HG03095 (cell line): Measurements from ENCODE around the gene LRP11.
"Not testable (repeated sequence)": the region's sequence is repeated elsewhere in the genome, so short reads cannot be mapped to it uniquely, and the experiment has no call there.

ENCODE experiments used
- ATAC-seq: cut with Tn5 transposase; IDR thresholded peaks from one replicate; pipeline ENCODE4 v1.9.1; 2021; ENCODE audit warnings: moderate library complexity; ENCODE audit not compliant: unreplicated experiment

Gene LRP11

DNA sequence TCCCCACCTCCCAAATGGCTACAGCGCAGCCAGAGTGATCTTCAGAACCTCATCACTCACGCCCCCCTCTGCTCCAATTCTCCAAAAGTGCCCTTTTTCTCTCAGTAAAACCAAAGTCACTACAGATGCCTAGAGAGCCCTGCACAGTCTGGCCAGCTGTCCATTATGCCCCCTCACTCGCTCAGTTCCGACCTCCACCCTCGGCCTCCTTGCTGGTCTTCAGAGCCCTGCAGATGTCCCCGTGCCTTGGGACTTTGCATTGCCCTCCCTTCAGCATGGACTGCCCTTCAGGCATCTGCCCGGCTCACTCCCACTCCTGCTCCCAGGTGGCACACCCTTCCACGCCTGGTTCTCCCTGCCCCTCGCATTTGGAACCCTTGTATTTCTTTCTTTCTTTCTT is 34.8 kb upstream of the LRP11 start:
- ATAC-seq = no peak

DNA sequence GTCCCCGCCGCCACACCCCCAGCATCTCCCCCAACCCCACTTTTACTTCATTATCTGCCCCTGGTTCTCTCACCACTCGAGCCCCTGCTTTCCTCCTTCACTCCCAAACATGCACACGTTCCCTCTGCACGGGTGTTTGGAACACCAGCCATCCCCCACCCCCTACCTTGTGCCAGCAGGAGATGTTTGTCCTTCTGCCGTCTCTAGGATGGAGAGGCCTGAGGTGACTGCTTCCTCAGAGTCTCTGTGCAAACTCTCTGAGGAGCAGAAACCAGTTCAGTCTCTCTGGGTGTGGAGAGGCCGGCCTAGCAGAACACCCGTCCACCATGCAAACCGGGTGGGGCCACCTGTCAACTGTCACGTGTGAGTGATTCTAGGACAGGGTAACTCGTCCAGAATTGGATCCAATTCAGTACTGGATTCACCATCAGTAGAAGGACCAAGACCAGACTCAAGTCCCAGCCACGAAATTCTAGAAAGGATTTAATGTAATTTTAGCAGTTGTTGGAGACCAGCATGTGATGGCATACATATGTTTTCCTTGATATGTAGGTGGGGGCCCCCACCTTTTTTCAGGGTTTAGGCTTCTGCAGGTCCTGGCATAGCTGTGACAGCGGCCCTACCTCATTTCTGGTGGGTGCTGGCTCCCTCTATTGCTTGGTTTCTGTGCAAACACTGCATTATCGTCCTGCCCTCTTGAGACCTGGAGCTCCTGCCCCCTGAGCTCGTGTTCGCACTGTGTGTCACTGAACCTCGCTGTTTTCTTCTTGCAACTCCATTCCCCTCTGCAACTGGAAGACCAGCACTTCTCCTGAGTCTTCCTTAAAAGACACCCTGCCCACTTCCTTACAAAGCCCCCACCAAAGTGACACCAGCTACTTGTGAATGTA is 33.9 kb upstream of the LRP11 start, which contains the start of gene RAET1E:
Gene RAET1E, minus strand, starts transcription at position 259 of the 890 bp plus-strand sequence. CDS start 7,212 bp downstream, outside the sequence.
- no peak for ATAC-seq

DNA sequence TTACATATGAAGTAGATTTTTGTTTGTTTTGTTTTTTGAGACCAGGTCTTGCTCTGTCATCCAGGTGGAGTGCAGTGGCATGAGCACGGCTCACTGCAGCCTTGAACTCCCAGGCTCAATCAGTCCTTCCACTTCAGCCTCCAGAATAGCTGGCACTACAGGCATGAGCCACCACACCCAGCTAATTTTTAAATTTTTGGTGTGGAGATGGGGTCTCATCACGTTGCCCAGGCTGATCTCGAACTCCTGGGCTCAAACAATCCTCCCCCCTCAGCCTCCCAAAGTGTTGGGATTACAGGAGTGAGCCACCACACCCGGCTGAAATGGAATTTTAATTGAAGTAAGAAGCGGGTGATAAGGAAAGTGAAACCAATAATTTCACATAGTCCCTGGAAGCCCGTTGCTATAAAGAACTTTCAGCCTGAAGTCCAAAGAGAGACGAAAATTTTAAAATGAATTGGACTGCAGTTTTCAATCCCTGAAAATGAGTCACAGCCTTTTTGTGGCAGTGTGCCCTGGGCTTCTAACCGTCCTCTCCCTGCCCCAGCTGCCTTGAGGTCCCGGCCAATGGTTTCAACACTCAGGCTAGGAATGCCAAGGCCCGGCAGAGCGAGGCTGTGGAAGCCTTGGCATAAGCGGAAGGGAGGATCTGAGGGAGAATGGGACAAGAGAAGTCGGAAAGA is 33.0 kb upstream of the LRP11 start:
- no peak for ATAC-seq

GRCh38 chr6:149896491-149896890 is 32.3 kb upstream of the LRP11 start:
- ATAC-seq = no peak

- no peak for ATAC-seq
These were observed 31.7 kb upstream of the LRP11 start for GRCh38 chr6:149895833-149896271.

DNA sequence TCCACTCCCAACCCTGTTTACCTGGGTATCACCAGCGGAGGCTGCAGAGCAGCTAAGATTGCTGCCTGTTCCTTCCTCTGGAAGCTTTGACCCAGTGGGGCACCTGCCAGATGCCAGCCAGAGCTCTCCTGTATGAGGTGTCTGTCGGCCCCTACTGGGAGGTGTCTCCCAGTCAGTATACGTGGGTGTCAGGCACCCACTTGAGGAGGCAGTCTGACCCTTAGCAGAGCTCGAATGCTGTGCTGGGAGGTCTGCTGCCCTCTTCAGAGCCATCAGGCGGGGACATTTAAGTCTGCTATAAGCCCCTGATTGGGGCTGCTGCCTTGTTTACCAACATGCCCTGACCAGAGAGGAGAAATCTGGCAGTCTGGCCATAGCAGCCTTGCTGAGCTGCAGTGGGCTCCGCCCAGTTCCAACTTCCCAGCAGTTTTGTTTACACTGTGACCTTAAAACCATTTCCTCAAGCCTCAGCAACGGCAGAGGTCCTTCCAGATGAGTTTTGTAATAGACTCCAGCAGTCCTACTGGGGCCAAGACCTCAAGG is 31.0 kb upstream of the LRP11 start:
- ATAC-seq = no peak

- ATAC-seq = not testable (repeated sequence)
These were observed 27.7 kb upstream of the LRP11 start for GRCh38 chr6:149891864-149892263.

DNA sequence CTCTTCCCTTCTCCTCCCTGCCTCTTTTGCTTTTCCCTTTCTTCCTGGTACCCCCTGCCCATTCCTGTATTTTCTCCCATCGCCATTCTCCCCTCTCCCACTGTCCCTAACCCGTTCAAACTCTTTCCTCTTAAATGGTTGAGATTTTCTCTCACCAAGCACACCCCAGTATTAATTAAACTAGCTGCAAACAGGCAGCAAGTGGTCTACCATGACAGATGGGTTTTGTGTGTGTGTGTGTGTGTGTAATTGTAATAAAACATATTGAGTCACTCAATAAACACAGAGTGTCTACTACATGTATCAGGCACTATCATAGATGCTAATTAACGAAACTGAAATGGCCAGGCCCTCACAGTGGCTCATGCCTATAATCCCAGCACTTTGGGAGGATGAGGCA is 27.1 kb upstream of the LRP11 start:
- no peak for ATAC-seq

- no peak for ATAC-seq
These were observed 26.5 kb upstream of the LRP11 start for GRCh38 chr6:149890629-149891045.

DNA sequence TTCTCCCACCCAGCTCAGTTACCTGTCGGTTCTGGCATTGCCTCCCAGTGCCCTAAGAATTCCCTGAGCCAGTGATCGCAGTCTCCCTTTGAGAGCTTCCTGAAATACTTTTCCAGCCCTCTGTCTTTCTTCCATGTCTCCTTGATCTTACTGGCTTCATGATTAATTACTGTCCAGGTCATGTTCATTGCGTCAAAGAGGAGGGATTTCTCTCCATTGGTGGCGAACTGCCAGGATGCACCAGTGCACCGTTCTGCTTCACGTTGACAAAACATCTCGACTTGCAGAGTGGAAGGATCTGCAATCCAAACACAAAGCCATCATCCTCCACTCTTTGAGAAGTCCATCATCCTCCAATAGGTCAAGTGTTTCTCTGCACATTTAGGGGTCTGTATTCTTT is 25.2 kb upstream of the LRP11 start:
- no peak for ATAC-seq

GRCh38 chr6:149888659-149889058 is 24.5 kb upstream of the LRP11 start:
- ATAC-seq = no peak

DNA sequence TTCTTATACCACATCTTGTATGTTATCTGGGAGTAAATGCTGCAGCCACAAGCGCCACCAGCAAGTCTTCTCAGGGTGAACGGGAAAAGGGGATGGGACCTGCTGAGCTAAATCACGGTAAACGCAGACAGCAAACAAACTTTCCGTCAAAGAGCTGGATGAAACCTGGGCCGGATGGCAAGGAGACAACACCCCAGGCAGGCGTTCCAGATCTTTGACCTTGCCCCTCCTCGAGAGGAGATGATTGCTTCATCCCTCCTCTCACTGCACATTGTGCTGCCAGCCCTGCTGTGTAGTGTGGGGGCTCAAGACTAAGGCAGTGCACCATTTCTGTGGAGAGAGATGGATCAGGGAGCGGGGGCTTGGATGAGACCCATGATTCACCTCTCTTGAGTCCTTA is 23.9 kb upstream of the LRP11 start:
- ATAC-seq = no peak

GRCh38 chr6:149887343-149887742 is 23.2 kb upstream of the LRP11 start:
- no peak for ATAC-seq

DNA sequence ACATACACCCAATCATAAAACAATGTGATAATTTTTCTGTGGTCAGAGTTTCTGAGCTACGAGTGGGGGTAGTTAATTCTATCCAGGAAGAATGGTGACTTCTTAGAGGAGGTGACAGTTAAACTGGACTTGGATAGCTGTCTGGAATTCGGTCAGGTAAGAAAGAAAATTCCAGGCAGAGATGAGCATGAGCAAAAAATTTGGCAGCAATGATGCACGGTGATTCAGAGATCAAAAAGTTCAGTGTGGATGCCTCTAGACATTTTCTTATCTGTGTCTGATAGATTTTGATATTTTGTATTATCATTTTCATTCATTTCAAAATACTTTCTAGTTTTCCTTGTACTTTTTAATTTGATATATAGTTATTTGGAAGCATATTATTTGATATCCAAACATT is 21.7 kb upstream of the LRP11 start:
- ATAC-seq = no peak

DNA sequence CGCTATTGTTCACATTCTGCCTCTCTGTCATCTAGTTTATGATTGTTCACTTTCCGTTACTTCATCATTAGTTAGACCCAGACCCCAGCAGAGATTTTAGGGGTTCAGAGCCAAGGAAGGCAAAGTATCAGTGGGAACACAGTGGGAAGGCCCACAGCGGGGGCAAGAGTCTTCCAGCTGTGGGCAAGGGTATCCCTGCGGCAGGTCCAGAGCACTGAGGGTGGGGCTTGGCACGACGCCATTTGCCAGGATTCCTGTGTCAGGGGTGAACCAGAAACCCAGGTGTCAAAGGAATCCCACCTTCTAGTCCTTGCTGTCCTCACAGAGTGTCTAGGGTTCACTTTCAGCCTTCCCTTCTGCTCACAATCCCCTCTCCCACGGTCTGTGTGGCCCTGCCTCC is 20.5 kb upstream of the LRP11 start:
- no peak for ATAC-seq

DNA sequence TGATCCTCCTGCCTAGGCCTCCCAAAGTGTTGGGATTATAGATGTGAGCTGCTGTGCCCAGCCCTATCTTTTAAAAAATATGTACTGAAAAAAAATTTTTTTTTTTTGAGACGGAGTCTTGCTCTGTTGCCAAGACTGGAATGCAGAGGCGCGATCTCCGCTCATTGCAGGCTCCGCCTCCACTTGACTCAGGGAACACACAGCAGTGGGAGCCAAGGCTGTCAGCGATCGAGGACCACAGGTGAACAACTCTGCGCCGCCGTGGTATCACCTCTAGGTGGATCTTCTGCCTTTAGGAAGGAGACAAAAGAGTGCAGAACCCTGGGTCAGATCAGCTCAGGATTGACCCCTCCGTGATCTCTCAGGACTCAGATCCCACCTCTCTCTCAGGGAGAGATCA is 20.1 kb upstream of the LRP11 start:
- no peak for ATAC-seq

- ATAC-seq = no peak
These were observed 17.7 kb upstream of the LRP11 start for GRCh38 chr6:149881860-149882259.

DNA sequence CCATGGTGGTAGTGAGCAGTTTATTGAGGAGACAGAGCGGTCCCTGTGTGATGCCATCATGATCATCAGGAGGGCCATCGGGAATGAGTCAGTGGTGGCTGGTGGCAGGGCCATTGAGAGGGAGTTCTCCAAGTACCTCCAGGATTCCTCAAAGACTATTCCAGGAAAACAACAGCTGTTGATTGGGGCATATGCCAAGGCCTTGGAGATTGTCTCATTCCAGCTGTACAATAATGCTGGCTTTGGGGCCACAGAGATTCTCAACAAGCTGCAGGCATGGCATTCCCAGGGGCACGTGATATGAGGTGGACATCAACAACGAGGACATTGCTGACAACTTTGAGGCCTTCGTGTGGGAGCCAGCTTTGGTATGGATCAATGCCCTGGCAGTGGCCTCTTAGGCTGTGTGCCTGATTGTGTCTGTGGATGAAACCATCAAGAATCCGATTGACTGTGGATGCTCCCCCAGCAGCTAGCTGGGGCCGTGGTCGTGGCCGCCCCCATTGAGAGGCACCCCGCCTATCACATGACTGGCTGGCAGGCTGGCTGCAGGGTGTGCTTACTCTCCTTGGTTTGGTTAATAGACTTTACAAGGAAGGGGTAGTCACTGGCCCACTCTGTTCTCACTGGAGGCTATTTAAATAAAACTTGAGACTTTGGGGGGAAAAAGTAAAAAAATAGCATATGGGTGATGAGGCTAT is 17.1 kb upstream of the LRP11 start:
- ATAC-seq = no peak

DNA sequence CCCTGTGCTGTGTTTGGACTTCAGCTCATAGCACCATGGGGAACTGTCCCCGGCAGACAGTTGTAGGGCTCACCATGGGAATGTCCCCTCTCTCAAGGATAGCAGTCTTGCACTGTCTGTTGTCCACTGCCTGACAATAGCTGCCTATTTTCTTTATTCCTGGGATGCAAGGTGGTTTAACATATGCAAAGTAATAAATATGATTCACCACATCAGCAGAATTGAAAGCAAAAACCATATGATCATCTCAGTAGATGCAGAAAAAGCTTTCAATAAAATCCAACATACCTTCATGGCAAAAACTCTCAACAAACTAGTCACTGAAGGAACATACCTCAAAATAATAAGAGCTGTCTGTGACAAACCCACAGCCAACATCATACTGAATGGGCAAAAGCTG is 13.5 kb upstream of the LRP11 start:
- no peak for ATAC-seq

DNA sequence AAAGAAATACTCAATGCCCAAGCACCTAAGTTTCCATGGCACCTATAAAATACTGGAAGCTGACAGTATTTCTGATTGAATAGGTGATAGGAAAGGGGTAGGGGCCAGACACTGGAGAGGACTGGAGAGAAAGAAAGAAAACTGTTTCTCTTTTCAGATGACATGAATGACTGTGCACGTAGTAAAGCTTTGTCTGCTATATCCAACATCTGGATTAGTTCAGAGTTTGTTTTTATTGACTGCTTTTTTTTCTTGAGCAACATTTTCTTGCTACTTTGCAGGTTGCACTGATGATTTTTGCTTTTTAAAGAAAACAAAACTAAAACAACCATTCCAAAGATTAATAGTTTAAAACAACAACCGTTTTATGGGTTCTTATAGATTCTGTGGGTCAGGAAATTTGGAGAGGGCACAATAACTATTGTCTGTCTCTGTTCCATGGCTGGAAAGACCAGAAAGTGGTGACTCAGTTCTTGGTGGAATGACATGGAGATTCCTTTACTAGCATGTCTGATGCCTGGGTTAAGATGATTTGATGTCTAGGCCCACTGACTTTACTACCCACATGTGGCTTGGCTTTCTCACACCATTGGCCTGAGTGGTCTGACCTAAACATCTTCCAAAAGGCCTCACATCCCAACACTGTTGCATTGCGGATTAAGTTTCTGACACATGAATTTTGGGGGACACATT is 12.2 kb upstream of the LRP11 start:
- ATAC-seq = no peak

DNA sequence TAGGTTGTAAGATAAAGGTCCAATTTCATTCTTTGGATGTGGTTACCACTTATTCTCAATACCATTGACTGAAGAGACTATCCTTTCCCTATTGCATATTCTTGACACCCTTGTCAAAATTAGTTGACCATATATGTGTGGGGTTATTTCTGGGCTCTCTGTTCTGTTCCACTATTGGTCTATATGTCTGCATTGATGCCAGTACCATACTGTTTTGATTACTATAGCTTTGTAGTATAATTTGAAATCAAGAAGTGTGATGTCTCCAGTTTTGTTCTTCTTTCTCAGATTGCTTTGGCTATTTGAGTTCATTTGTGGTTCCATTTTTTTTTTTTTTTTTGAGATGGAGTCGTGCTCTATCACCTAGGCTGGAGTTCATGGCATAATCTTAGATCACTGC is 8.1 kb upstream of the LRP11 start:
- no peak for ATAC-seq
